HG03469 (cell line): ENCODE results near the gene GTF3A.
A peak's percentile ranks its signal among the peaks of the same experiment; 100 is the strongest.
"Not testable (repeated sequence)": the region's sequence is repeated elsewhere in the genome, so short reads cannot be mapped to it uniquely, and the experiment has no call there.

ENCODE experiments used
- ATAC-seq: cut with Tn5 transposase; IDR thresholded peaks from one replicate; pipeline ENCODE4 v1.9.1; 2021; ENCODE audit warnings: mild to moderate bottlenecking, moderate library complexity, moderate number of reproducible peaks; ENCODE audit not compliant: unreplicated experiment

GTF3A gene

GRCh38 chr13:27424246-27425157 is at the start of gene GTF3A:
Gene GTF3A (plus strand): TSS chr13:27424619.
- peak; percentile 59 for ATAC-seq

DNA sequence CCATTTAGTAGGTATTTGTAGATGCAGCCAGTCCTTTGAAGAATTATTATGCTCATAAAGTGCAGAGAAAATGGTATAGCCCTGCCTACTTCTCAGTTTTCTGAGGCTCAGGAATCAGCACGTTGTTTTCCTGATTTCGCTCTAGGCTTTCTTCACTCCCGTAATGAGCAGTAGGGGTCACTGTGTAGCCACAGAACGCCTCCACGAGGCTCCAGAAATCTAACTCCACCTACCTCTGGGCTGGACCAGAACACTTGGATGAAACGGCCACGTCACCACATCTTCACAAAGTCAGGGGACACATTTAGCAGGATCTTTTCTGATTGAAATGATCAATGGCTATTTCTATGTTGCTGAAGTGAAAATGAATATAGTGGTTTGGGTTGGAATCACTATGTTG is 49.8 kb upstream of the GTF3A start:
- peak; percentile 48 for ATAC-seq

GRCh38 chr13:27375686-27376326 is 48.6 kb upstream of the GTF3A start:
- ATAC-seq = no peak

DNA sequence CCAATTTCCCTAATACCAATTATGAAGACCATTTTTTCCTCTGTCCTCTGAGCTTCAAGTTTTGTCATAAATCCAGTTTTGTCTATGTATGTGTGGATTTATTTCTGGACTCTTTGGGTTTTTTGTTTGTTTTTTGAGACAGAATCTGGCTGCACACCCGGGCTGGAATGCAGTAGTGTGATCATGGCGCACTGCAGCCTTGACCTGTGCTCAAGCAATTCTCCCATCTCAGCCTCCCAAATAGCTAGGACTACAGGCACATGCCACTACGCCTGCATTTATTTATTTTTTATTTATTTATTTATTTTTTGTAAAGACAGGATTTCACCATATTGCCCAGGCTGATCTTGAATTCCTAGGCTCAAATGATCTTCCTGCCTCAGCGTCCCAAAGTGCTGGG is 45.3 kb upstream of the GTF3A start:
- ATAC-seq = no peak

GRCh38 chr13:27379694-27380641 is 44.5 kb upstream of the GTF3A start:
- no peak for ATAC-seq

DNA sequence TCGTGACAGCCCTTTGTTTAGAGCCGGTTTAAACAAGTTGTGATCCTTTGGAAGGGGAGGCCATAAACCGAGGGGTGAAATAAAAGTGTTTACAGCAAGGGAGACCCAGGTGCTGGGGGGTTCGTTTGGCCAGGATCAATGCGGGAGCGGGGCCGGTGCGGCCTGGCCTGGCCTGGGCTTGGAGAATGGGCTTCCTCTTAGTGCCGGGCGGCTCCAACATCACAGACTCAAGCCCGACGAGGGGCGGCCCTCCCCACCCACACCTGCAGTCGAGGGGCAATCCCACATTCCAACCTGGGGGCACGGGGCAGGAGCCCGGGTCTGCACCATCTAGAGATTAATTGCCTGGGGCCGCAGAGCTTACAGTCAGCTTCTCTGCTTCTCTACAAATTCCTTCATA is 42.8 kb upstream of the GTF3A start:
- no peak for ATAC-seq

DNA sequence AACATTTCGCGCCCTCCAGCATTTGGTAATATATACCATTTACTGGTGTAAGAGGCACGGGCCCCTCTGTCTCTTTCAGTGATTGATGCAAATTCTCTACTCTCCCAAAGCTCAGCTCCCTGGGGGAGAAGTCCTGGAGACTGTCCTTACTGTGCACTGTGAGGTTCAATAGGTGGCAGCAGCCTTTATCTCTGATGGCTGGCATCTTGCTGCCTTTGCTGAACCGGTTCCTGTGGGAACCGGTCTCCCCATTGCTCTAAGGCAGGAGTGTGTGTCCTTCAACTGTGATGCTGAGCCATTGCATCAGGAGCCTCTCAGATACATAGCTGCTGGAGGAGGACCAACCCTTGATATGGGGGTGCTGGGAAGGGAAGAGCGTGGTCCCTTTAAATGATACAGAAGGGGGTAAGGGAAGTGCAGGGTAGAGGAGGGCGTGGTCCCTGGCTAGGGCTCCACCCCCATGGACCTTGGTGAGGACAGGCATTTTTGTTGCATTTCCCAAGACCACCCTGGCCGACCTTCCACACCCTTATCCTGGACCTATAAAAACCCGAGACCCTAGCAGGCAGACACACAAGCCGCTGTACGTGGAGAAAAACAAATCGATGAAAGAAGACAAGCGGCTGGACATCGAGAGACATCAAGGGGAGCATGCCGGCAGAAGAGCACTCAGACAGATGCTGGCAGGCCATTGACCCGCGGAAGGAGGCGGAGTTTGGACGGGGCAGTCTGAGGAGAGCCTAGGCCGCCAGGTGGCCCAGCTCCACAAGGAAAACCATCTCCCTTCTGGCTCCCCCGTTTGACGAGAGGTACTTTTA is 41.1 kb upstream of the GTF3A start:
- no peak for ATAC-seq

GRCh38 chr13:27384285-27384684 is 40.1 kb upstream of the GTF3A start:
- no peak for ATAC-seq

DNA sequence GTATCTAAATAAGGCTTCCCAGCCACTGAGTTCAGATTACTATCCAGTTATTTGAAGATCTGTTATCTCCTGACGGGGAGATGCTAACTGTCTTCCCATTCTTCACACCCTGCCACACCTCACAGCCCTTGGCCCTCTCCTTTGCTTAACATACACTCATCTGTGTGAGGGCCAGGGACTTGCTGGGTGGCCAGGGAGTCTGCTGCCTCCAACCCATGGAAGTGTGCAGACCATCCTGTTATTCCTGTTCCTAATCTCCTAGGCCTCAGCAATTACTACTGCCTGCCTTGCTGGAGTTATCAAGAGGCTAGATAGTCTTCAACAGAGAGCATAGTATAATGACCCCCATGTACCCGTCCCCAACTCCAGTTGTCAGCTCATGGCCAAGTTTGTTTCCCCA is 36.2 kb upstream of the GTF3A start:
- ATAC-seq = no peak

- ATAC-seq = no peak
These were observed 34.5 kb upstream of the GTF3A start for GRCh38 chr13:27389891-27390290.

DNA sequence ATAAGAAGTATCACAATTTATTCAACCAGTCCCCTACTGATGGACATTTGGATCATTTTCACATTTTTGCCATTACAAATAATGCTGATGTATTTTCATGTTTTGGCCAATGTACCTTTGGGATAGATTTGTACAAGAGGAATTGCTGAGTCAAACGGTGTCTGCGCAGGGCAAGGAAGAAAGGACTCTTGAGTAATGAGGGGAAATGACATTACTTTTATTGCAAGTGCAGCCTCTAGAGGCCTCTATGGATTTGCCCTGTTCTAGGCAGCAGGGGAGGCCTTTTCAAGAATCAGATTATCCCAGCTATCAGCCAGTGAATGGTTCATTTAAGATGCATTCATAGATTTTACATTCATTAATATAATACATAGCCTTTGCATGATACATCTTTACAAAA is 32.9 kb upstream of the GTF3A start:
- ATAC-seq = no peak

DNA sequence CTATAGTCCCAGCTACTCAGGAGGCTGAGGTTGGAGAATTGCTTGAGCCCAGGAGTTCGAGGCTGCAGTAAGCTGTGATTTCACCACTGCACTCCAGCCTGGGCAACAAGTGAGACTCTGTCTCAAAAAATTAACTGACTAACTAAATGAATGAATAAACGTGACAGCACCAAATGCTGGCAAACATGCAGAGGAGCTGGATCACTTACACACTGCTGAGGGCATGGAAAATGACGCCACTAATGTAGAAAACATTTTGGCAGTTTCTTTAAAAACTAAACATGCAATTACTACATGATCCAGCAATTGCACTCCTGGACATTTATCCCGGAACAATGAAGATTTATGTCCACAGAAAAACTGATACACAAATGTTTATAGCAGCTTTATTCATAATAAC is 31.3 kb upstream of the GTF3A start:
- ATAC-seq = no peak

DNA sequence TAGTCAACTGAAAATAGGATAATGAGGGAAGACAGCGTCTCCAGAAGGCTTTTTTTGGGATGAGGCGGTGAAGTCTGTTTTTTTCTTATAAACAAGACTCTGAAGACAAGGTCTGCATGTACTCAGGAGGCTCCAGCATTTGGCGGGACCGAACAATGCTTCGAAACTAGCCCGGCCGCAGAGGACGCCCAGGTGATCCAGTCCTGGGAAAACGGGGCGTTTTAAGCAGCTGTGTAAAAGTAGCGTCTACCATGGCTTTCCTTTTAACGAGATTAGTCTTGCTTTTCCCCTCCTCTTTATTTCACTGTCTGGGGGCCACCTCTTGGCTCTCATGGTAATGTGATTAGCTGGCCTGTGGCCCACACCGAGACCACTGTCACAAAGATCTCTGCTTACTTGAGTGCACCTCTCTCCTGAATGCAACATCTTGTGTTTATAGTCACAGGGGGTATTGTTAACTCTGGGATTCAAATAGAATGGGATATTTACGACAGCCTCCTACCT is 29.4 kb upstream of the GTF3A start:
- ATAC-seq = no peak

DNA sequence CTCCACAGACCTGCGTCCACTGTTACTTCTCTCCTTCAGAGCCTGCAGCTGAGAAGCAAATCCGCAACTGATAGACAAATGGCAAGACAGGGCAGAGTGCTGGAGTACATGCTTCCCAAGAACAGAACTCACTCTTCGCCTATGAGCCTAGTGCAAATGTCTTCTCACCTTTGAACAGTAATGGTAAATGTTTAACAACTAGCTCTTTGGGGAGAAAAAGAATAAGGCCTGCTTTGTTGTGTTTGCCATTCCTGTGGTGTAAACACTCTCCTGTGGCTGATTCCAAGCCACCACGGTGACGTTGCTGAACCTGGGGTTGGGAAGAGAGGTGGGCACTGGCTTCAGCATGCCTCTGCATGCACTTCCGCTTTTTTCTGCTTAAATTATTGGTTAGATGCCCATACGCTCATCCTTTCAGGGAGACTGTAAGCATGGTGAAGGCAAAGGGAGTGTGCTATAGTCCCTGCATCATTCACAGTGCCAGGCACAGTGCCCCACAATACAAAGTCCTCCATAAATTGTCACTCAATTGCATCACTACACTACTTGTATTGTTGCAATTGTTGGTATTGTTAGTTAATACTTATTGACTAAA is 28.1 kb upstream of the GTF3A start:
- ATAC-seq = no peak

DNA sequence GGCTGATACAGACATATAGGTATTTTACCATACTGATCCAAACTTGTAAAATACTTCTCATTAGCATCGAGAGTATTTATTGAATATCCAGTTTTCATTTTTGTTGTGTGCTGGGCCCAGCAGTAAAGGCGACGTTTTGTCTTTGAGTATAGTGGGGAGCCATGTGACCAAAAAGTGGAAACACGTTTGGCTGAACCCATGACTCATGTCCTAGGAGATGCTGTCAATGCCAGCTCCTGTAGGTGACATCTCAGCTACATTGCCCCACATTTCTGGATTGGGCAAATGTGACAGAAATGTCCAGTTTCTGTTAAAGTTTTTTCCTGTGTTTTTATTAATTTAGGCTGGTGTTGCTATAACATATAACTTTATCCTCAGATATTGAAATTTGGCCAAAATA is 26.1 kb upstream of the GTF3A start:
- ATAC-seq = no peak

DNA sequence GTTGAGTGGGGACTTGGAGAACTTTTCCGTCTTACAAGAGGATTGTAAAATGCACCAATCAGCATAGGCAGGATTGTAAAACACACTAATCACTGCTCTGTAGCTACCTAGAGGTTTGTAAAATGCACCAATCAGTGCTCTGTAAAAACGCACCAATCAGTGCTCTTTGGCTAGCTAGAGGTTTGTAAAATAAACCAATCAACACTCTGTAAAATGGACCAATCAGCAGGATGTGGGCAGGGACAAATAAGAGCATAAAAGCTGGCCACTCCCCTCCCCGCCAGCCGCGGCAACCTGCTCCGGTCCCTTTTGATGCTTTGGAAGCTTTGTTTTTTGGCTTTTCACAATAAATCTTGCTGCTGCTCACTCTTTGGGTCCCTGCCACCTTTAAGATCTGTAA is 24.0 kb upstream of the GTF3A start:
- ATAC-seq = not testable (repeated sequence)

- ATAC-seq = no peak
These were observed 23.2 kb upstream of the GTF3A start for GRCh38 chr13:27401210-27401609.

DNA sequence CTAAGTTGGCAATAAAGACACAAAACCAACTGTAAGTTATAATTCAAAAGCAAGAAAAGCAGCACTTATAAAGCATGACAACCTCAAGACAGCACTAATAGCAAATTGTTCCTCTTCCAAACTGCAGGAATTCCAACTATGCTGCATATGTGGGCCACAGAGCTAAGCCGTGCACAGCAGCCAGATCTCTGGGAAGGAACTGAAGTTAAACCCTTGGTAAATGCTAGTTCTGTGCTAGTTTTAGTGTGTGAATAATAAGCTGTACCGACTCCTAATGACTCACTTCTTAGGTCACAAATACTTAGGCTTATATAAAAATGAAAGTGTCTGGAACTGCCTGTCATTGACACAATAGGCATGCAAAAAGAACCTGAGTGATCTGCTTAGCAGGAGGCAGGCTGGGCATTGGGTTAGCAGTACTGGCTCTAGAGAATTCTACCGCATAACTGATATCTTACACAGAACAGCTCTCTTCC is 21.2 kb upstream of the GTF3A start:
- ATAC-seq = no peak

DNA sequence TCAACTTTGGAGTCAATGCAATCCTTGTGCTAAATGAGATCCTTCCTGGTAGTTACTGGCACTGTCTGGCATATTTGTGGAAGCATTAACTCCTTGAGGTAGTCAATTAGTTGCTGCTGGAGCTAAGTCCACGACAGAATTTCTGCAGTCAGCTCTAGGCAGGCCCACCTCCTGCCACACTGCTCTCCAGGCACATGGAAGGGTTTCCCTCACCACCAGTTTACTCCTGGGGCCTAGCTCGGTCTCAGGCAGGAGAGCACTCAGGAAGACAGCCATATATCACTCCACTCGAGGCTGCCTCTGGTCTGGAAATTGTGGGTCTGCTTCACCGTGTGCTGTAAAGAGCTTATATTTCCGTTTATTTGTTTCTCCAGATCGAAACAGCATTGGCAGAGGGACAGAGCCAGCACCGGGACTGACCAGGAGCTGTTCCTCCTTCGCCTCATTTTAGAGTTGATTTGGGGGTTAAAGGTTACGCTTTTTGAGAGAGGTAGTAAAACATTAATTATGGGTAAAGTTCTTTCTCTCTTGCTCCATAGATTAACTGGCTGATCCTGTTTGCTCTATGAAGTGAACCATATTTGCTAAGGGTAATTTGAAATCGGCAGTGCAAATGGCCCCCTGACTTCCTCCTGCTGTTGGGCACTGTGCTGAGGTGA is 20.6 kb upstream of the GTF3A start:
- ATAC-seq = no peak
